Stimulated activated CD4-positive, alpha-beta T cell treated with anti-CD3 and anti-CD28 coated beads, Interleukin-1b, Interleukin-23, amount 100 ng/mL, for 48 hours (primary cell): Measurements from ENCODE around the gene SUSD6.
"Not testable (repeated sequence)": the region's sequence is repeated elsewhere in the genome, so short reads cannot be mapped to it uniquely, and the experiment has no call there.

ENCODE experiments used
- DNase-seq: peaks from one replicate; pipeline ENCODE4 v3.0.0-alpha.2; 2020

Gene SUSD6

GRCh38 chr14:69593018-69593677, 18.2 kb upstream of the SUSD6 start:
- no peak for DNase-seq

GRCh38 chr14:69594846-69595245, 16.6 kb upstream of the SUSD6 start:
- DNase-seq, result no peak

- DNase-seq, result no peak
Measured at GRCh38 chr14:69595336-69595735, 16.1 kb upstream of the SUSD6 start.

- not testable (repeated sequence) for DNase-seq
Measured at GRCh38 chr14:69599431-69599830, 12.0 kb upstream of the SUSD6 start.

- DNase-seq, result no peak
Measured at GRCh38 chr14:69600304-69600891, 11.0 kb upstream of the SUSD6 start.

DNA sequence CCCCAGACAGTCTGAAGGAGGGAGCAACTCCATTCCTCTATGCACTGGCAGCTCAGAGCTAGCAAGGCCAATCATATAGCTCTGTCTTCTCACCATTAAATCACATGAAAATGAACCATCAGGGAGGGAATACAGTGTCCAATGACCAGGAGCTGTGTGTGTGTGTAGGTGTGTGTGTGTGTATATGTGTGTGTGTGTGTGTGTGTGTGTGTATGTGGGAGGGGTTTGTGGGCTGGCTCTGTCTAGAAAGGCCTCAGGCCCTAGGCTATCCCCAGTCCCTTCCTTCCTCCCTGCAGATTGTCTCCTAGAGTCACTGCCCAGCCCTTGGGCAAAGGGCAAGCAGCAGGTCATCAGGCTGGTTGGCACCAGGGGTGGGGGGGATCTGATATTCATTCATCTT, 5.7 kb upstream of the SUSD6 start:
- DNase-seq, result no peak

GRCh38 chr14:69606258-69607184, 4.9 kb upstream of the SUSD6 start:
- no peak for DNase-seq

GRCh38 chr14:69610020-69610873, 1.1 kb upstream of the SUSD6 start:
- no peak for DNase-seq

GRCh38 chr14:69610874-69611171, 573 bp upstream of the SUSD6 start:
- no peak for DNase-seq

DNA sequence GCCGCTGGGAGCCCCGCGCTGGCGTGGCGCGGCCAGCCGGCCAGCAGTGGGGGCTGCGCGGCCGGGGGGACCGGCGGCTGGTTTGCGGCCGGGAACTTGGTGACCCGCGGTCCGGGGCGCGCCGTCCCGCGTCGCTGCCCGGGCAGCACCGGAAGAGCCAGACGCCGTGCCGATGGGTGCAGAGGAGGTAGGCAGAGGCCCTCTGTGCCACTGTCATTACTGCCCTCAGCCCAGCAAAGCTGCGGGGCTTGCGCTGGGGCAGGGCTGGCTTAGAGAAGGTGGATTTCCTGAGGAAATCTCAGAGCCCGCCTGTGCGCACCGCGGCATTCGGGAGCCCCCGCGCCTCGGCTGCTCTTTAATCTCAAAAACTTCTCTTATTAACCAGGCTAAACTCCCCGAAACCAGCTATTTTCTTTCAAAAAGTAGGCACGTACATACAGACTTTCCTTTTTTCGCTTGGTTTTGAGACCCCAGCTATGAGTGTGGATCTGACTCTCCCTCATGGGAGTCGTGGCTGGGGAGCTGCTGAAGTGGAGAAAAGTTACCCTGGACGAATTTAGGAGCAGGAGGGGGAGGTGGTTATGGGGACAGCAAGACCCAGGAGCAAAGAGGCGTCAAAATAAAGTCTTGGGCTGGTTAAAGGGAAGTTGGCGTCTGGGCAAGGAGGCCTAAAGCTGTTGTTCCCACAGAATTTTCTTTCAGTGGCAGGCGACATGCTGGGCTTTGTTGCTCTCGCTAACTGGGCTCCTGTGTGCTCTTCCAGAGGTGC, 802 bp downstream of the SUSD6 start:
- DNase-seq, result peak; percentile 44

- no peak for DNase-seq
Measured at GRCh38 chr14:69612783-69613130, 1.4 kb downstream of the SUSD6 start.

- no peak for DNase-seq
Measured at GRCh38 chr14:69613312-69614073, 2.1 kb downstream of the SUSD6 start.

DNA sequence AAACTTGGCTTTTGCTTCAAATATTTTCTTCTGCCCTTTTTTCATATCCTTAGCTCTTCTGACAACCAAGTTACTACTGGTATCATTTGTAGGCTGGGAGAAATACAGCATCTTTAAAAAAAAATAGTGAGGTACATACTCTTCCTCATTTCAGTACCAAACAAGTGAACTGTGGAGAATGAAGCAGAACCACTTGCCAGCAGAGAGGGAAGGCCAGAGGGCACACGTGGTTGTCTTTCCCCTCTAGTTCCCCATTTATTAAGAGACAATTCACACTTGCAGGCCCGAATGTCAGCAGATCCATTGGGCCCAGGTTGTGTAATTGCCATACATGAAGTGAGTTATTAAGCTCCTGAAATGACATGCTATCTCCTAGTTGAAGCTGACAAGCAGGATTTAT, 3.2 kb downstream of the SUSD6 start:
- no peak for DNase-seq

GRCh38 chr14:69615121-69615495, 3.7 kb downstream of the SUSD6 start:
- no peak for DNase-seq

- DNase-seq, result peak; percentile 40
Measured at GRCh38 chr14:69615496-69616407, 4.4 kb downstream of the SUSD6 start.

GRCh38 chr14:69616408-69616773, 5.0 kb downstream of the SUSD6 start:
- DNase-seq, result no peak

- DNase-seq, result no peak
Measured at GRCh38 chr14:69617796-69618195, 6.4 kb downstream of the SUSD6 start.

DNA sequence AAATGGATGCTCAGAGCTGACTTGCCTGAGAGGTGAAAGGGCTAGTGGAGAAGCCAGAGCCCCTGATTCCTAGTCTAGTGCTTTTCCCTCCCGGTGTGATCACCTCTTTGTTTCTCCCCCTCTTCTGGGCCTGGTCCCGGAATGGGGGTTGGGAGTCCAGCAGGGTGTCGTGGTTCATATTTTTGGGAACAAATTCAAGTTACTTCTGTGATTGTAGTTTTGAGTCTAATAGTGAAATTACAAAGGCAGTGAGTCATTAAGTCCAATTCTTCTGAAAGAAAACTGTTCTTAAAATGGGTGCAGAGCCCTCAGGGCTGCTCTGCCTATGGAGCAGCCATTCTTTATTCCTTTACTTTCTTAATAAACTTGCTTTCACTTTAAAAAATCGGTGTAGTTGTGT, 7.6 kb downstream of the SUSD6 start:
- no peak for DNase-seq

- DNase-seq, result no peak
Measured at GRCh38 chr14:69620211-69620611, 8.8 kb downstream of the SUSD6 start.

- no peak for DNase-seq
Measured at GRCh38 chr14:69620981-69621380, 9.6 kb downstream of the SUSD6 start.

DNA sequence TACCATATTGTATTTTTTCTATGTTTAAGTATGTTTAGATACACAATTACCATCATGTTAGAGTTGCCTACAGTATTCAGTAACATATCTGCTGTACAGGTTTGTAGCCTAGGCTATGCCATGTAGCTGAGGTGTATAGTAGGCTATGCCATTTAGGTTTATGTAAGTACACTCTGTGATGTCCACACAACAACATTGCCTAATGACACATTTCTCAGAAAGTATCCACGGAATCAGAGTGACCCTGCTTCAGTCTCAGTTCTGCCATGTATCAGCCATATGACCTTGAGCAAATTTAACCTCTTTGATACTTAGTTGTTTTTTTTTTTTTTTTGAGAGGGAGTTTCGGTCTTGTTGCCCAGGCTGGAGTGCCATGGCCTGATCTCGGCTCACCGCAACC, 12.7 kb downstream of the SUSD6 start:
- DNase-seq, result no peak
